Vagina (tissue), 2 donors: Measurements from ENCODE around the gene CDKN1B.

Source experiments
- POLR2A ChIP-seq, 2 donors: fragments of 450-650 bp; IDR thresholded peaks; one replicate each; pipeline ENCODE4 v1.6.1; 2017; ENCODE audit warnings: antibody characterized with exemption in 2 of 2, mild to moderate bottlenecking in 2 of 2, moderate library complexity in 2 of 2
- POLR2AphosphoS5 ChIP-seq, 2 donors: sonication (generic); formaldehyde crosslinking; IDR thresholded peaks; one replicate each; pipeline ENCODE4 v1.9.0; 2017; ENCODE audit warnings: antibody characterized with exemption in 2 of 2, mild to moderate bottlenecking in 2 of 2, low read depth in 1 of 2; ENCODE audit not compliant: insufficient read depth in 1 of 2
- TF ChIP-seq, protein P1 (sequence below), 3 experiments: fragments of 450-650 bp in 2 of 3; fragments of 200-600 bp in 1 of 3; sonication (generic) in 1 of 3; IDR thresholded peaks; one replicate each; pipeline ENCODE4 v1.5.1; 2017 to 2019; ENCODE audit warnings: antibody characterized with exemption in 3 of 3, mild to moderate bottlenecking in 2 of 3, moderate library complexity in 2 of 3

DNA sequence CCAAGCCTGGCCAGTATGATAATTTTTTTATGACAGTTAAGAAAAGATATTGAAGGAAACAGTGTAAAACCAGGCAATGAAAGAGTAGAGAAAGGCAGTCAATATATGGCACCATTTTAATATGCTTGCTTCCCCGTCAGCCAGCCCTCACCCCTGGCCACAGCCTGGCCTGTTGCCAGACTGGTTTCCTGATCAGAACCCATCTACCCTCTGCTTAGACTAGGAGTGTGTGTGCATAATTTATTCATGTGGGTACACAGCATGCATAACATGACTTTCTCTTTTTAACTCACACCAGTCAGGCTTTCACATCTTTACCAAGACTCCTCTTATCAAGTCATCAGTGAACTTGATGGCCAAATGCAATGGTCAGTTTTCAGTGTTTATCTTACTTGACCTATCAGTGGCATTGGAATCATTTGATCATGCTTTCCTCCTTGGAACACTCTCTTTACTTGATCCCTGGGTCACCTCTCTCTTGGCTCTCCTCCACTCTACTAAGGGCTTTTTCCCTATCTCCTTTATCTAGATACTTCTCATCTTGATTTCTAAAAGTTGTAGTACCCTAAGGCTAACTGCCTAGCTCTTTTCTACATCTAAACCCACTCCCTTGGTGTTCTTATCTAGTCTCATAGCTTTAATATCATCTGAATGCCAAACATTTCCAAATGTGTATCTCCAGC is 11.2 kb upstream of the CDKN1B start:
- TF ChIP-seq POLR2A (IDR thresholded peaks at IDR 0.05) = no peak
- TF ChIP-seq POLR2AphosphoS5 (IDR thresholded peaks at IDR 0.05; ENCODE audit: insufficient read depth in 1 of 2, low read depth in 1 of 2) = no peak
- TF ChIP-seq, protein P1, sequence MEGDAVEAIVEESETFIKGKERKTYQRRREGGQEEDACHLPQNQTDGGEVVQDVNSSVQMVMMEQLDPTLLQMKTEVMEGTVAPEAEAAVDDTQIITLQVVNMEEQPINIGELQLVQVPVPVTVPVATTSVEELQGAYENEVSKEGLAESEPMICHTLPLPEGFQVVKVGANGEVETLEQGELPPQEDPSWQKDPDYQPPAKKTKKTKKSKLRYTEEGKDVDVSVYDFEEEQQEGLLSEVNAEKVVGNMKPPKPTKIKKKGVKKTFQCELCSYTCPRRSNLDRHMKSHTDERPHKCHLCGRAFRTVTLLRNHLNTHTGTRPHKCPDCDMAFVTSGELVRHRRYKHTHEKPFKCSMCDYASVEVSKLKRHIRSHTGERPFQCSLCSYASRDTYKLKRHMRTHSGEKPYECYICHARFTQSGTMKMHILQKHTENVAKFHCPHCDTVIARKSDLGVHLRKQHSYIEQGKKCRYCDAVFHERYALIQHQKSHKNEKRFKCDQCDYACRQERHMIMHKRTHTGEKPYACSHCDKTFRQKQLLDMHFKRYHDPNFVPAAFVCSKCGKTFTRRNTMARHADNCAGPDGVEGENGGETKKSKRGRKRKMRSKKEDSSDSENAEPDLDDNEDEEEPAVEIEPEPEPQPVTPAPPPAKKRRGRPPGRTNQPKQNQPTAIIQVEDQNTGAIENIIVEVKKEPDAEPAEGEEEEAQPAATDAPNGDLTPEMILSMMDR (IDR thresholded peaks at IDR 0.05) = no peak
